Pancreas (tissue), 10 donors: ENCODE measurements around the gene OSCAR. TPM values are rescaled to one million over a fixed set of nuclear protein-coding genes. Genes with fewer than 3 reads are reported as not detected.

Source experiments
- ATAC-seq, 4 donors: fragments of 200-7000 bp; cut with Tn5 transposase; one replicate each; pipeline versions ENCODE4 v1.8.0 to v1.9.1; 2020; ENCODE audit warnings: mild to moderate bottlenecking in 4 of 4, moderate library complexity in 4 of 4
- DNase-seq, 6 donors: peaks; one replicate each; pipeline ENCODE4 v3.0.0-alpha.2; 2020
- FAIRE-seq: peaks from 2 replicates; lab custom pipeline; 2012; peaks lifted over from hg19 to GRCh38; lab: Jason Lieb, UNC
- H3K27ac ChIP-seq, 4 donors: fragments of 200-600 bp; sonication (generic); 1 replicate in 3 of 4; 2 replicates in 1 of 4; pipeline versions ENCODE4 v1.5.0 to v1.8.0; 2020
- H3K27me3 ChIP-seq, 4 donors: fragments of 200-600 bp; one replicate each; pipeline ENCODE4 v1.8.0; 2021
- H3K36me3 ChIP-seq, 3 donors: fragments of 200-600 bp; sonication (generic) in 1 of 3; one replicate each; pipeline versions ENCODE4 v1.5.0 to v1.8.0; 2020 to 2021
- H3K4me1 ChIP-seq, 3 donors: fragments of 200-600 bp; one replicate each; pipeline ENCODE4 v1.8.0; 2021
- H3K4me3 ChIP-seq, 4 donors: fragments of 200-600 bp; sonication (generic) in 2 of 4; one replicate each; pipeline versions ENCODE4 v1.5.0 to v1.8.0; 2020 to 2021
- H3K9me3 ChIP-seq, 4 donors: fragments of 200-600 bp; one replicate each; pipeline ENCODE4 v1.8.0; 2021
- CTCF ChIP-seq, 4 donors: fragments of 200-600 bp; sonication (generic) in 3 of 4; IDR thresholded peaks; one replicate each; pipeline versions ENCODE4 v1.5.0 to v1.8.0; 2021; ENCODE audit warnings: antibody characterized with exemption in 4 of 4
- WGBS, 2 donors: extraction: QIAGEN DNeasy Blood & Tissue Kit; methylation state at CpG; one replicate each; pipeline ENCODE4 v1.1.7; 2013; 5-methylcytosine and 5-hydroxymethylcytosine counted together
- intact Hi-C, 3 donors: fragments of 100-400 bp; cut with DNase I; formaldehyde crosslinking; loops; one replicate each; pipeline versions ENCODE4 v1.11.1 to v1.14.2; 2022
- polyA plus RNA-seq, 2 donors: library from polyadenylated mRNA; stranded (reverse); fragments of 200-250 nt; gene quantifications; one replicate each; pipeline ENCODE4 v1.2.3, GENCODE V29; 2013
- total RNA-seq, 6 donors: library from RNA; stranded (reverse); fragmentation: NEBNext Ultra II Directional in 4 of 6; extraction: Animal tissue kit (Norgen Biotek cat#: 25700) in 4 of 6; gene quantifications; one replicate each; pipeline versions ENCODE4 v1.2.1 to v1.2.4, GENCODE V29; 2021 to 2023
- donor health status: healthy with polysubstance abuse.
- donor health status: DM: no; HTN: no; CAD: no; lungs with moderate emphysema.
- donor health status: DM: no; HTN: no; CAD: no.
- donor health status: control.
- donor health status: control.
- donor health status: Bipolar disorder and iron deficiency.
- donor health status: DM: yes; HTN: yes; CAD: no.
- donor health status: DM: no; HTN: no; CAD: no.
- donor health status: DM: no; HTN: no; CAD: no.
- donor health status: DM: yes; HTN: yes; CAD: no.

OSCAR gene
- total and polyA plus RNA-seq, 8 donors: 0.41 to 3.2 (median 1.0) TPM; not detected in 1

DNA sequence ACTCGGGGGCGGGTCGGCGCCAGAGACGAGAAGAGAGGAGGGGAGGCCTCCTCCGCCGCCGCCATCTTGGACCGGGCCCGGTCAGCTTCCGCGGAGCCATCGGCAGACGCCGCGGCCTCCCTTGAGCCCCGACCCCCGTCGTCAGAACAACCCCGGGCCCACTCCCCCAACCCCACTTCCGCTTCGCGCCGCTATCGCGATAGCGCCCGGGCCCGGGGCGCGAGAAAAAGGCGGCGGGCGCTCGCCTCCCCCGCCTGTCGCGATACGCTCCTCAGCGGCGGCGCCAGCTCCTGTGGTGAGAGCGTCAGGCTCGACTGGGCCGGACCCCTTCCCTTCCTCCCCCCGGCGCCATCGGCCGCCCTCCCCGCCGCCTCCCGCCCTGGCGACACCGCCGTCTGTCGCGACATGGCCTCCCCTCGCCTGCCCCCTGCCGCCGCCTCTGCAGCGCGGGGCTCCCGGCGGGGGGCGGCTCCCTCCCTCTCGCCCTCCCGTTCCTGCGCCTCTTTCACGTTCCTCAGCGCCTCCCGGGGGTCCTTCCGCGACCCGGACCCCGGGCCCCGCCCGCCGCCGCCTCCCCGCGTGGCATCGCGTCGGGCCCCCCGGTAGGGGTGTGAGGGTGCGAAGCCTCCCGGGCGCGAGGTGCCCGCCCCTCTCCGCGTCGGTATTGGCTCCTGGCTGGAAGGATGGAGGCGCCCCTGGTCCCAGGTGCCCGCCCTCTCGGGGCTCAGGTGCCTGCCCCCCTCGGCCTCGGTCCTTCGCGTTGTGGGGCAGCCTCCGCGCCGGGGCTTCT, 37.3 kb upstream of the OSCAR start, which contains the start of gene CNOT3:
CNOT3 (plus strand) TSS at position 64 of the 790 bp plus-strand sequence. CDS start 5,217 bp downstream, outside the sequence.
- DNase-seq (peak in 3 of 6 donors; percentile 69 to 87 (median 70)), ATAC-seq (peak in 1 of 4 donors; percentile 2), FAIRE-seq (no peak)
- no peaks in the 10 kb centered on the region for H3K27me3 ChIP-seq
- TF ChIP-seq CTCF (IDR thresholded peaks at IDR 0.05): no peak
- H3K4me3 ChIP-seq: peak within 1 kb of the TSS; percentile 98 to 100 (median 100)
- no peaks in the 10 kb centered on the region for H3K9me3 ChIP-seq
- H3K36me3 ChIP-seq: peaks cover 0 to 4% (median 0%) of the 10 kb centered on the region in 3 donors
- peaks cover 0 to 20% (median 3%) of the 10 kb centered on the region in 3 donors for H3K4me1 ChIP-seq
- 1% methylated on average over 65 to 103 of the region's 103 CpGs for WGBS, 2 donors
- intact Hi-C loops: no loop called here
- H3K27ac ChIP-seq: peak within 1 kb of the TSS; percentile 82 to 92 (median 90)

GRCh38 chr19:54136864-54137698, 36.5 kb upstream of the OSCAR start:
- peaks cover 0 to 20% (median 3%) of the 10 kb centered on the region in 3 donors for H3K4me1 ChIP-seq
- peak overlapping the region; percentile 98 to 100 (median 100) for H3K4me3 ChIP-seq

DNA sequence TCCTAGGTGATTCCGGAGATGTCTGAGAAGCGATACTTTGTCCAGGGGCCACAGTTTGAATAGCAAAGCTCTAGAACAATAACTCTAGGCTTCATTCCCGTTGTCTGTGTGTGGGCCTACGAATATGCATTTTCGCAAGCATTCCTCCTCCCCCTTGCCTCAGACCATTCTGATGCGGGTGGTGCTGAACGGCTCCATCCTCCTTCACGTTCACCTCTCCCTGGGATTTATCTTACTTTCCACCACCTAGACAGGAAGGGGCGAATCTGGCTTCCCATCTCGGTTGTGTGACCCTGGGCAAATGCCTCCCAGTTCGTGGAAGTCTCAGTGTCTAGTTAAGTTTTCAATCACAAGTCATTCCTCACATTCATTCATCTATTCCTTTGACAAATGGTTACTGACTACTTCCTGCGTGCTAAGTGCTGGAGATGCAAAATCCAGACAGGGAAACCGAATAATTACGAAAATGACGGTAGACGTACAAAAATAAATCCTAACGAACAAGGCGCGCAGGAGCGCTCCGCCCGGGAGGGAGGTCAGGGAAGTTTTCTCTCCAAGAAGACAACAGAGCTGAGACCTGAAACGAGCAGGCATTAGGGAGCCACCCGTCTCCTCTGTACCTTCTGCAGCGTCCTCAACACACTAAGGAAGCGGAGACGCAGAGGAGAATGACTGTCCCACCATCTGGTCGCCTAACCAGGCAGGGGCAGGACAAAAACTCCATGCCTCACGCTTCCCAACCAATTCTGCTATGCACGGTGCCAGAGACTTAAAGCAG, 35.7 kb upstream of the OSCAR start:
- FAIRE-seq: no peak
- intact Hi-C loops: no loop called here
- Histone ChIP-seq H3K4me3 (peak overlapping the region; percentile 1 to 62 (median 39)), H3K4me1 (peaks cover 0 to 20% (median 3%) of the 10 kb centered on the region in 3 donors), H3K27me3 (no peaks in the 10 kb centered on the region), H3K27ac (peak overlapping the region in 3 of 4 donors; percentile 19 to 42 (median 23)), H3K9me3 (no peaks in the 10 kb centered on the region), H3K36me3 (no peaks in the 10 kb centered on the region)
- no peak for TF ChIP-seq CTCF (IDR thresholded peaks at IDR 0.05)
- WGBS, 2 donors: 1 to 2% methylated on average over 30 of the region's 30 CpGs
- peak in 3 of 4 donors; percentile 0 for ATAC-seq
- DNase-seq: no peak

More at GRCh38 chr19:54136864-54137698, 36.5 kb upstream of the OSCAR start:
- DNase-seq (peak; percentile 94 to 100 (median 100)), ATAC-seq (peak; percentile 83 to 92 (median 86)), FAIRE-seq (peak; percentile 99)
- H3K9me3 ChIP-seq: no peaks in the 10 kb centered on the region
- H3K27me3 ChIP-seq: no peaks in the 10 kb centered on the region
- WGBS, 2 donors: 0% methylated on average over 46 of the region's 46 CpGs
- intact Hi-C loops: no loop called here
- TF ChIP-seq CTCF (IDR thresholded peaks at IDR 0.05): no peak
- no peaks in the 10 kb centered on the region for H3K36me3 ChIP-seq
- peak overlapping the region; percentile 82 to 92 (median 90) for H3K27ac ChIP-seq

GRCh38 chr19:54133957-54134590, 33.5 kb upstream of the OSCAR start:
- H3K36me3 ChIP-seq: peaks cover 0 to 7% (median 7%) of the 10 kb centered on the region in 3 donors
- no peak for ATAC-seq

More at GRCh38 chr19:54133957-54134590, 33.5 kb upstream of the OSCAR start:
- Histone ChIP-seq H3K27ac (no peak overlapping the region), H3K4me1 (peaks cover 0 to 11% (median 3%) of the 10 kb centered on the region in 3 donors), H3K9me3 (no peaks in the 10 kb centered on the region), H3K27me3 (no peaks in the 10 kb centered on the region), H3K4me3 (no peak overlapping the region)
- DNase-seq (no peak), FAIRE-seq (no peak)
- intact Hi-C loops: no loop called here
- 80 to 90% methylated on average over 2 of the region's 2 CpGs for WGBS, 2 donors
- no peak for TF ChIP-seq CTCF (IDR thresholded peaks at IDR 0.05)
